Measurements from ENCODE around the gene NRK. TPM values are rescaled to one million over a fixed set of nuclear protein-coding genes. Genes with fewer than 3 reads are reported as not detected.
"Not testable (repeated sequence)": the region's sequence is repeated elsewhere in the genome, so short reads cannot be mapped to it uniquely, and the experiment has no call there.

The NRK gene
- total RNA-seq, 1 donor from 2014 or later, result 0.26 TPM

DNA sequence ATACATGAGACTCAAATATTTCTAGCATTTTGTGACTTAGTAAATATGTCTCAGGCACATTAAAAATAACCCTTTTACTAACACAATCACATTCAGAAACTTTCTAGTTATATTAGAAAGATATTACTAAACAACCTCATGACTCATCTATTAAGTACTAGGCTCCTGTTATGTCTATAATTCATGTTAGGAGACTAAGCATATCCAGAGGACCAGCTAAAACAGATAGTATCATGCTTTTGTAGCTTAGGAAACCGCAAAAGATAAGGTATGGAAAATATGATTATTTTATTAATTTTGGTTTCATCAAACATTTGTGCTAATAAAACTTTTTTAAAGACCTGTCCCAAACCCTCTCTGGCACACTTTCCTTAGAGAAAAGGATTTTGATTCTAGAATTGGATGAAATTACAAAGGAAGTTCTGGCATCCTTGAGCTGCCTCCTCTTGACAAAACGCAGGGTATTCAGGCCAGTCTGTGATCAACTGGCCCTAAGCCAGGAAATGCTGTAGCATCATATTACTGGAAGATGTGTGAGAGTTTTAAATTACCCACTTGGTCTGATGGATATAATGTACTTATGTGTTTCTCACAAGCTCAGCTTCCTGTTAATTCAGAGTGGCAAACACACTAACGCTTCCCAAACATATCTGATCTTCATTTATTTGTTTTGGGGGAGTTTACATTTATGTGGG is 60.4 kb downstream of the NRK start:
- no peak for DNase-seq (ENCODE audit: low read depth in 2 of 2)

DNA sequence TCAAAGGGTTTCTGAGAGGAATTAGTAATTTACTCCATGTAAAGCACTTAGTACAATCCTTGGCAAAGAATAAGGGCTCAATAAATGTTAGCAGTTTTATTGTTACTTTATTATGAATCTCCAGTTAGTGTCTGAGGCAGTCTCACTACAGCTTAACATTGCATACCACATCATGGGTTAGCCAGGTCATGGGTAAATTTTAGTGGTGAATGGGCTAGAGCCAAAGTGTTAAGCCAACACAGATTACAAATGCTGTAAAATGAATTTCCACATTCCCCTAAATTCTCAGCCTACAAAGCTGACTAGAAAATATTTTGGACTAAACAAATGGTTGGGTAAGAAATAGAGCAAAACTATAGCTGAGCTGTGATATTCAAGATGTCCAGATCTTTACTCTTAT is 72.4 kb downstream of the NRK start:
- DNase-seq (ENCODE audit: low read depth in 2 of 2), result no peak

- DNase-seq (ENCODE audit: low read depth in 2 of 2), result no peak
These were observed 87.2 kb downstream of the NRK start for GRCh38 chrX:105909576-105909975.

DNA sequence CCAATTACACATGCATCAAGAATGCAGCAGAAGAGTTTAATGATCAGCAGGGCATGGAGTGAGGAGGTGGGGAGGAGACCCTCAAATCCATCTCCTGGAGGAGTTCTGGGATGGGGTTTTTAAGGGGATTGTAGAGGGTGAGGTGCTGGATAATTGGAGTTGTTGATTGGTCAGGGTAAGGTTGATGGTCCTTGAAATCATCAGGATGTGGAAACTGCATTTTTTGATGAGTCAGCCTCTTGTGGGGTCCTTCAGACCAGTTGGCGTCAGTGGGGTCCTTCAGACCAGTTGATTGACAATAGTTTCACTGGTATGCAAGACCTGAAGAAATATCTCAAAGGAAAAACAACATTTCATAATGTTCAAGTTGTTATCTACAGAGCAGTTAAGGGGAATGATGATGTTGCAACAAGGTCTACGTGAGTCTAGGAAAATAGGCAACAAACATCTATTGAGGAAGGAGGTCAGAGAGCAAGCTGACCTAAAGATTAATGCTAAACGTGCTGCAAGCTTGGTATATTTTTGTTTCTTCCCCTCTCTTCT is 88.3 kb downstream of the NRK start:
- no peak for DNase-seq (ENCODE audit: low read depth in 2 of 2)

DNA sequence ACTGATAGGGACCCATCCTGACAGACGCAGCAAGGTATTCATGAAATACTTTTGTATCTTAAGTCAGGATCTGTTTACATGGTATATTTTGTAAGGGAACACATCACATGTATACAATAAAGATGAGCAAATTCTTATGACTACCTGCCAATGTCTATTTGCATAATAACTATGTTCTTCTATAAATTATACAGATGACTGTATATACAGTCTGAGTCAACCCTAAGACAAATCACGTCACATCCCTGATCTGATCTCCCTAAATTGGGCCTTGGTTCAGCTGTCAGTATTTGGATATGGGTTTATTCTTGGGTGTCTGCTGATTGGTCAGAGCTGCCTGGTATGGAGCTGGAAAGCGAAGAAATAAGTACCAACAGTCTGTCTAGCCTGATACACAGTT is 122.9 kb downstream of the NRK start:
- no peak for DNase-seq (ENCODE audit: low read depth in 2 of 2)

GRCh38 chrX:105969487-105969886 is 147.1 kb downstream of the NRK start:
- DNase-seq (ENCODE audit: low read depth in 2 of 2), result no peak

- DNase-seq (ENCODE audit: low read depth in 2 of 2), result no peak
These were observed 150.5 kb downstream of the NRK start for GRCh38 chrX:105972690-105973386.

GRCh38 chrX:105973387-105973739 is 151.0 kb downstream of the NRK start:
- no peak for DNase-seq (ENCODE audit: low read depth in 2 of 2)

DNA sequence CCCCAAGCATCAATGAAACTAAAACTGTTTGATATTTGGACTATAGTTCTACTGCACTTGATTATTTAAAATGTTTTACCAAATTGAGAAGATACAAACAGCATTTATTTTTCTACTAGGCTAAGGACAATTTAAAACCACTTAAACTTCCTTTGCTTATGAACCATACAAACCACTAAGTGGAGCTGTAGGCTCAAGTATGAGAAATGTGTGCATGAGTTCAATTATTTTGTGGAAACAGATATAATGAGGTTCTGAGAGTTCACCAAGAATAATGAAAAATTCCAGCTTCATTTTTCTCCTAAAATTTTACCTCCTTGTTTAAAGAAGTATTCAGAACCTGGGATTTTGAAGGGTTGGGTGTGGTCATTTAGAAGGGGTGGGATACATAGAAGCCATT is 153.0 kb downstream of the NRK start:
- DNase-seq (ENCODE audit: low read depth in 2 of 2), result no peak

GRCh38 chrX:105981772-105982485 is 159.6 kb downstream of the NRK start:
- DNase-seq (ENCODE audit: low read depth in 2 of 2), result no peak

- DNase-seq (ENCODE audit: low read depth in 2 of 2), result not testable (repeated sequence)
These were observed 166.1 kb downstream of the NRK start for GRCh38 chrX:105988487-105988886.

- DNase-seq (ENCODE audit: low read depth in 2 of 2), result no peak
These were observed 177.0 kb downstream of the NRK start for GRCh38 chrX:105999294-105999693.

GRCh38 chrX:106000203-106000602 is 177.9 kb downstream of the NRK start:
- no peak for DNase-seq (ENCODE audit: low read depth in 2 of 2)

- DNase-seq (ENCODE audit: low read depth in 2 of 2), result not testable (repeated sequence)
These were observed 178.3 kb downstream of the NRK start for GRCh38 chrX:106000609-106001008.

GRCh38 chrX:106005684-106006083 is 183.3 kb downstream of the NRK start:
- DNase-seq (ENCODE audit: low read depth in 2 of 2), result no peak

- DNase-seq (ENCODE audit: low read depth in 2 of 2), result no peak
These were observed 185.5 kb downstream of the NRK start for GRCh38 chrX:106007815-106008214.

Other genes with a start within 250 kb of the NRK start
- gene SERPINA7, start 216.2 kb downstream of the NRK start, total RNA-seq, result not detected in 2 replicates

All from dermis microvascular lymphatic vessel endothelial cell (primary cell).